ENCODE measurements around the gene AHCYL2. TPM values are rescaled to one million over a fixed set of nuclear protein-coding genes. Genes with fewer than 3 reads are reported as not detected.

Gene AHCYL2
- total RNA-seq, 1 donor from 2014 or later = 11.0 TPM

DNA sequence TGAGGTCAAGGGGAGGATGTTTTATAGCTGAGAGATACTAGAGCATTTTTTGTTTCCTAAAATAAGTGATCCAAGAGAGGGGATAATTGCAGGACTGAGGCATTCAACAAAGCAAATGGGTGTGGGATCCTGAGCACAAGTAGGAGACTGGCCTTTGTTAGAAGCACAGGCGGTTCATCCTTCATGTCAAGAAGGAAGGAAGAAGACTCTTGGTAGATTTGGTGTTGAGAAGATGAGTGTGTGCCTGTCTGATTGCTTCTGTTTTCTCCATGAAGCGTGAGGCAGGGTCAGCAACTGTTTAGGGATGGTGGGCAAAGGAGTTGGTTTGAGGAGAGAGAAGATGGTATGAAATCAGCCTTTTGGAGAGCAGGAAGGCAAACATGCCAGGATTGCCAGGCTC, 237.0 kb downstream of the AHCYL2 start:
- H3K36me3 Mint-ChIP-seq (ENCODE audit: low read depth) = no peaks in the 10 kb centered on the region
- no peak for TF ChIP-seq CTCF (IDR thresholded peaks at IDR 0.05)
- no peak overlapping the region for H3K4me3 Mint-ChIP-seq (ENCODE audit: unreplicated experiment)
- H3K27me3 Mint-ChIP-seq (ENCODE audit: low read depth) = no peaks in the 10 kb centered on the region
- no peaks in the 10 kb centered on the region for H3K9me3 Mint-ChIP-seq (ENCODE audit: low read depth)
- no peak overlapping the region for H3K27ac Mint-ChIP-seq (ENCODE audit: unreplicated experiment)
- DNase-seq (ENCODE audit: low spot score) = no peak
- no peaks in the 10 kb centered on the region for H3K4me1 Mint-ChIP-seq (ENCODE audit: low read depth)

DNA sequence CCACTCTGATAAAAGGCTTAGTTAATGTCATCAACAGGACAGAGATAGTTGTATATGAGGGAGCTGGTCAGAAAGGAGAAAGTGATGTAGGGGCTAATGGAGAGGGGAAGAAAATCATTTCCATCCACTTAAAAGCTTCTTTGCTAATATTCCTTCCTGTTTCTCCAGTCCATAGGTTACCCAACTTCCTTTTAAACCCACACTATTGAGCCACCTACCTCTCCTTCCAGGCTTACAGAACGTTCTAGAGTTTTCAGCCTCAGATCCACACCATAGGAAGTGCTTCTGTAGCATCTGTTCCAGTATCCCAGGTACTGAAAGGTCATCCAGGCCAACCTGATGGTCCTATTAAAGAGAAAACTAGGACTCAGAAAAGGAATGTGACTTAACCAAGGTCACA, 237.6 kb downstream of the AHCYL2 start:
- Mint-ChIP-seq H3K9me3 (ENCODE audit: low read depth) (no peaks in the 10 kb centered on the region), H3K27me3 (ENCODE audit: low read depth) (no peaks in the 10 kb centered on the region), H3K4me1 (ENCODE audit: low read depth) (no peaks in the 10 kb centered on the region), H3K27ac (ENCODE audit: unreplicated experiment) (no peak overlapping the region), H3K36me3 (ENCODE audit: low read depth) (no peaks in the 10 kb centered on the region), H3K4me3 (ENCODE audit: unreplicated experiment) (no peak overlapping the region)
- no peak for DNase-seq (ENCODE audit: low spot score)
- TF ChIP-seq CTCF (IDR thresholded peaks at IDR 0.05) = no peak

GRCh38 chr7:129464194-129464593, 239.4 kb downstream of the AHCYL2 start:
- no peaks in the 10 kb centered on the region for H3K27me3 Mint-ChIP-seq (ENCODE audit: low read depth)
- DNase-seq (ENCODE audit: low spot score) = no peak
- no peaks in the 10 kb centered on the region for H3K36me3 Mint-ChIP-seq (ENCODE audit: low read depth)
- no peak for TF ChIP-seq CTCF (IDR thresholded peaks at IDR 0.05)
- no peak overlapping the region for H3K27ac Mint-ChIP-seq (ENCODE audit: unreplicated experiment)
- H3K4me3 Mint-ChIP-seq (ENCODE audit: unreplicated experiment) = no peak overlapping the region
- H3K9me3 Mint-ChIP-seq (ENCODE audit: low read depth) = no peaks in the 10 kb centered on the region
- no peaks in the 10 kb centered on the region for H3K4me1 Mint-ChIP-seq (ENCODE audit: low read depth)

GRCh38 chr7:129465080-129465479, 240.2 kb downstream of the AHCYL2 start:
- Mint-ChIP-seq H3K4me3 (ENCODE audit: unreplicated experiment) (no peak overlapping the region), H3K36me3 (ENCODE audit: low read depth) (no peaks in the 10 kb centered on the region), H3K4me1 (ENCODE audit: low read depth) (no peaks in the 10 kb centered on the region), H3K9me3 (ENCODE audit: low read depth) (no peaks in the 10 kb centered on the region), H3K27me3 (ENCODE audit: low read depth) (no peaks in the 10 kb centered on the region), H3K27ac (ENCODE audit: unreplicated experiment) (no peak overlapping the region)
- no peak for DNase-seq (ENCODE audit: low spot score)
- no peak for TF ChIP-seq CTCF (IDR thresholded peaks at IDR 0.05)

- TF ChIP-seq CTCF (IDR thresholded peaks at IDR 0.05) = no peak
- no peak overlapping the region for H3K27ac Mint-ChIP-seq (ENCODE audit: unreplicated experiment)
These were observed 242.0 kb downstream of the AHCYL2 start for GRCh38 chr7:129466796-129467195.

More at GRCh38 chr7:129466796-129467195, 242.0 kb downstream of the AHCYL2 start:
- Mint-ChIP-seq H3K36me3 (ENCODE audit: low read depth) (no peaks in the 10 kb centered on the region), H3K4me3 (ENCODE audit: unreplicated experiment) (no peak overlapping the region), H3K9me3 (ENCODE audit: low read depth) (no peaks in the 10 kb centered on the region), H3K4me1 (ENCODE audit: low read depth) (no peaks in the 10 kb centered on the region), H3K27me3 (ENCODE audit: low read depth) (no peaks in the 10 kb centered on the region)
- no peak for DNase-seq (ENCODE audit: low spot score)

Data from chondrocyte (in vitro differentiated cells).